ENCODE data around the gene SERP1.

SERP1 gene

GRCh38 chr3:150494411-150494977, 51.8 kb downstream of the SERP1 start:
- DNase-seq (ENCODE audit: extremely low read depth in 1 of 2, low read depth in 1 of 2), result no peak
